K562 (cell line): ENCODE measurements around the gene ZNF260. TPM values are rescaled to one million over a fixed set of nuclear protein-coding genes. Genes with fewer than 3 reads are reported as not detected.

ENCODE experiments used
- CEBPG ChIP-seq, 3 experiments: fragments of 200-800 bp in 1 of 3; sonication (Bioruptor generic) in 1 of 3; sonication (generic) in 1 of 3; formaldehyde crosslinking in 1 of 3; IDR thresholded peaks in 2 of 3; conservative IDR thresholded peaks in 1 of 3; 2 replicates each; pipeline versions ENCODE4 v1.6.1 to v1.8.0; 2016 to 2022; ENCODE audit warnings: missing compliant biosample characterization in 2 of 3, missing genetic modification characterization in 2 of 3, mild to moderate bottlenecking in 1 of 3, missing genetic modification reagents in 1 of 3
- CXXC5 ChIP-seq: fragments of 250-450 bp; sonication (Bioruptor Pico); IDR thresholded peaks from 2 replicates; pipeline ENCODE4 v1.8.0; 2022; ENCODE audit warnings: inconsistent platforms, mild to moderate bottlenecking, moderate library complexity
- DIDO1 ChIP-seq: fragments of 450-650 bp; IDR thresholded peaks from 2 replicates; pipeline ENCODE4 v1.6.1; 2016; ENCODE audit warnings: low read depth, missing biosample characterization, missing genetic modification characterization
- ESRRA ChIP-seq: fragments of 450-650 bp; IDR thresholded peaks from 2 replicates; pipeline ENCODE4 v1.6.1; 2014; ENCODE audit warnings: low read depth, mild to moderate bottlenecking, moderate library complexity, borderline replicate concordance
- GTF2E2 ChIP-seq: fragments of 200-800 bp; sonication (Bioruptor generic); IDR thresholded peaks from 2 replicates; pipeline ENCODE4 v1.6.1; 2016; ENCODE audit warnings: missing genetic modification characterization, missing compliant biosample characterization
- GTF2F1 ChIP-seq: IDR thresholded peaks from 2 replicates; pipeline ENCODE4 v1.6.1; 2011; ENCODE audit warnings: low read depth, low read length, improper control_type of control experiment
- HCFC1 ChIP-seq: IDR thresholded peaks from 2 replicates; pipeline ENCODE4 v1.6.1; 2012; ENCODE audit warnings: low read depth, low read length, improper control_type of control experiment
- KAT2B ChIP-seq: IDR thresholded peaks from one replicate; pipeline ENCODE4 v1.6.1; 2012; ENCODE audit warnings: low read depth, mild to moderate bottlenecking, control low read depth, inconsistent platforms, low read length, moderate library complexity
- MIER1 ChIP-seq: fragments of 450-650 bp; IDR thresholded peaks from 2 replicates; pipeline ENCODE4 v1.6.1; 2016; ENCODE audit warnings: antibody characterized with exemption, mild to moderate bottlenecking, low read depth
- MTA2 ChIP-seq: fragments of 450-650 bp; IDR thresholded peaks from 2 replicates; pipeline ENCODE4 v1.6.1; 2016; ENCODE audit warnings: low read depth
- MXI1 ChIP-seq: IDR thresholded peaks from 2 replicates; pipeline ENCODE4 v1.6.1; 2011; ENCODE audit warnings: low read depth, mild to moderate bottlenecking, improper control_type of control experiment, low read length
- POLR2A ChIP-seq: fragments of 450-650 bp; conservative IDR thresholded peaks from 2 replicates; pipeline ENCODE4 v1.6.1; 2016
- SIN3A ChIP-seq, 2 experiments: fragments of 150-350 bp in 1 of 2; IDR thresholded peaks; 2 replicates each; pipeline ENCODE4 v1.6.1; 2011 to 2016; ENCODE audit warnings: borderline replicate concordance in 2 of 2, low read depth in 2 of 2, low read length in 2 of 2, mild to moderate bottlenecking in 2 of 2, moderate library complexity in 2 of 2; ENCODE audit not compliant: control insufficient read depth in 1 of 2
- SMAD1 ChIP-seq: fragments of 150-350 bp; IDR thresholded peaks from 2 replicates; pipeline ENCODE4 v1.6.1; 2014; ENCODE audit warnings: low read length, low read depth; ENCODE audit not compliant: partially characterized antibody
- SMARCB1 ChIP-seq: IDR thresholded peaks from 2 replicates; pipeline ENCODE4 v1.6.1; 2011; ENCODE audit warnings: improper control_type of control experiment, low read depth; ENCODE audit not compliant: insufficient read length
- TBP ChIP-seq: optimal IDR thresholded peaks from 2 replicates; pipeline ENCODE3; 2011; ENCODE audit warnings: low read depth, low read length, improper control_type of control experiment
- ZKSCAN1 ChIP-seq: fragments of 150-350 bp; IDR thresholded peaks from 2 replicates; pipeline ENCODE4 v1.6.1; 2016; ENCODE audit warnings: low read depth, low read length
- ZNF143 ChIP-seq: sonication (generic); formaldehyde crosslinking; IDR thresholded peaks from 2 replicates; pipeline ENCODE4 v1.9.0; 2022; ENCODE audit warnings: mild to moderate bottlenecking, missing genetic modification reagents
- ZNF263 ChIP-seq: sonication (generic); formaldehyde crosslinking; IDR thresholded peaks from 2 replicates; pipeline ENCODE4 v1.8.0; 2022; ENCODE audit warnings: mild to moderate bottlenecking, missing genetic modification reagents, borderline replicate concordance
- polyA plus RNA-seq, 8 experiments: library from polyadenylated mRNA; depleted of rRNA in 4 of 8; stranded (reverse) in 5 of 8; unstranded in 3 of 8; fragments of >200 nt; fragmentation: Nextera tagmentation in 2 of 8; fragmentation: Illumina TruSeq in 1 of 8; extraction: Ambion mirVana in 2 of 8; extraction: Trizol in 1 of 8; gene quantifications; 2 replicates each; pipeline versions ENCODE4 v1.2.1 to v1.2.3, GENCODE V29; 2011 to 2014; ENCODE audit warnings: inconsistent platforms in 1 of 8, missing spikeins in 1 of 8
- total RNA-seq, 7 experiments: library from RNA; depleted of rRNA in 6 of 7; stranded (reverse); fragments of >200 nt in 6 of 7; fragmentation: Illumina TruSeq in 2 of 7; extraction: Trizol in 2 of 7; gene quantifications; 2 replicates each; pipeline versions ENCODE4 v1.2.1 to v1.2.3, GENCODE V29; 2011 to 2021; ENCODE audit warnings: low replicate concordance in 1 of 7
- TF ChIP-seq, protein P1 (sequence below): fragments of 250-450 bp; sonication (Bioruptor Pico); IDR thresholded peaks from 2 replicates; pipeline ENCODE4 v1.8.0; 2022; ENCODE audit warnings: inconsistent platforms
- TF ChIP-seq, protein P2 (sequence below): sonication (generic); formaldehyde crosslinking; IDR thresholded peaks from 2 replicates; pipeline ENCODE4 v1.8.0; 2022; ENCODE audit warnings: missing genetic modification reagents, mild to moderate bottlenecking, moderate library complexity, borderline replicate concordance
- TF ChIP-seq, protein P3 (sequence below), 2 experiments: fragments of 450-650 bp in 1 of 2; sonication (generic) in 1 of 2; formaldehyde crosslinking in 1 of 2; IDR thresholded peaks in 1 of 2; conservative IDR thresholded peaks in 1 of 2; 2 replicates each; pipeline versions ENCODE4 v1.6.1 to v1.8.1; 2016 to 2023; ENCODE audit warnings: mild to moderate bottlenecking in 2 of 2, moderate library complexity in 2 of 2, inconsistent platforms in 1 of 2, missing genetic modification reagents in 1 of 2
- TF ChIP-seq, protein P4 (sequence below): sonication (generic); formaldehyde crosslinking; IDR thresholded peaks from 2 replicates; pipeline ENCODE4 v1.5.0; 2020; ENCODE audit warnings: missing genetic modification reagents

ZNF260 gene
- total and polyA plus RNA-seq, 9 of the 15 experiments (the other 6 are each of a cell fraction or from before 2014, with no cell fraction given): 2.6 to 16.6 (median 5.8) TPM

DNA sequence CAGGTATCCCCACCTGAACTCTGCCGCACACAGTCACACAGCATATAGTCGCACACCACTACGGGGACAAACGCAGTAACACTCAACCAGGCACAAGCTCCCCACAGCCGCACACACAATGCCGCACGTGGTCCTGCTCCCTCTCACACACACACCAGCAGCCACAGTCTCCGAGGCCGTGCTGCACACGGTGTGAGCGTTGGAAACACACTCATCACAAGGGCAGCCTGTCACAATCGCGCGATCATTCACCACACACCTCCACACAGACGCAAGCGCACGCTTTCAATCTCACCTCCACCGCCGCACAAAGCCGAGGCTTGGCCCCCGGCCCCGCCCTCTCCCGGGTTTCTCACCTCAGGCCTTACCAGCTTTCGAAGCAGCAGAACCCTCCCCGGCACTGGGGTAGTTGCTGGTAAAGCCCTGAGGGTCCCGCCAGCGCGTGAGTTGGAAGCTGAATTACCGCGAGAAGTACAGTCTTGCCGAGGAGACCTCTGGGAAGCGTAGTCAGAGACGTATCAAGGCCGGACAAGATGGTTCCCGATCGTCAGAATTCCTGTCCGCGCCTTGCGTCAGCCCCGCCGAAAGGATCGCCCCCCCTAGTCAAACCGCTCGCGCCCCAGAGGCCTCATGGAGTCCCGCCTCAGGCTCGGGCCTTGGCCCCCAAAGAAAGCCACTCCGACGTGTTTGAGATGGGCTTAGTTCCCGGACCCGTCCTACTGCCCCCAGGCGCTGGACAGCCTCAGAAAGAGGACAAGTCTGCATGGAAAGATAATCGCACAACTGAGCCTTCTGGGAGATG, 38.8 kb downstream of the ZNF260 start, which contains the start of gene ZNF566 (continued):
- TF ChIP-seq, protein P1, sequence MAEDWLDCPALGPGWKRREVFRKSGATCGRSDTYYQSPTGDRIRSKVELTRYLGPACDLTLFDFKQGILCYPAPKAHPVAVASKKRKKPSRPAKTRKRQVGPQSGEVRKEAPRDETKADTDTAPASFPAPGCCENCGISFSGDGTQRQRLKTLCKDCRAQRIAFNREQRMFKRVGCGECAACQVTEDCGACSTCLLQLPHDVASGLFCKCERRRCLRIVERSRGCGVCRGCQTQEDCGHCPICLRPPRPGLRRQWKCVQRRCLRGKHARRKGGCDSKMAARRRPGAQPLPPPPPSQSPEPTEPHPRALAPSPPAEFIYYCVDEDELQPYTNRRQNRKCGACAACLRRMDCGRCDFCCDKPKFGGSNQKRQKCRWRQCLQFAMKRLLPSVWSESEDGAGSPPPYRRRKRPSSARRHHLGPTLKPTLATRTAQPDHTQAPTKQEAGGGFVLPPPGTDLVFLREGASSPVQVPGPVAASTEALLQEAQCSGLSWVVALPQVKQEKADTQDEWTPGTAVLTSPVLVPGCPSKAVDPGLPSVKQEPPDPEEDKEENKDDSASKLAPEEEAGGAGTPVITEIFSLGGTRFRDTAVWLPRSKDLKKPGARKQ (CRISPR knock-in tag): no peak
- TF ChIP-seq MXI1 (no peak), GTF2F1 (0 out of 2 replicates have a peak, but pooled peaks have one; percentile 55), ESRRA (no peak), ZNF143 (CRISPR knock-in tag) (peak; percentile 91), HCFC1 (peak; percentile 84), DIDO1 (tag) (no peak; the same call in 1 of the 2 replicates), CXXC5 (CRISPR knock-in tag) (peak; percentile 77), MIER1 (0 out of 2 replicates have a peak, but pooled peaks have one; percentile 32), SMARCB1 (no peak), CEBPG (CRISPR knock-in tag; IDR thresholded peaks at IDR 0.05) (peak; percentile 98), CEBPG (tag; conservative IDR thresholded peaks at IDR 0.05 in 1 of 2, IDR thresholded peaks at IDR 0.05 in 1 of 2) (peak; percentile 87 to 89), POLR2A (peak; percentile 90), ZNF263 (CRISPR knock-in tag) (peak; percentile 54; the same call in 1 of the 2 replicates), TBP (peak; percentile 77), SIN3A (IDR thresholded peaks at IDR 0.05; ENCODE audit: borderline replicate concordance in 2 of 2, control insufficient read depth in 1 of 2, low read depth in 2 of 2, low read length in 2 of 2) (peak; percentile 43 to 56; a peak in 1 of 4 replicates), GTF2E2 (peak; percentile 83), KAT2B (no peak), MTA2 (0 out of 2 replicates have a peak, but pooled peaks have one; percentile 15), ZKSCAN1 (0 out of 2 replicates have a peak, but pooled peaks have one; percentile 30), SMAD1 (peak; percentile 17)
- TF ChIP-seq, protein P2, sequence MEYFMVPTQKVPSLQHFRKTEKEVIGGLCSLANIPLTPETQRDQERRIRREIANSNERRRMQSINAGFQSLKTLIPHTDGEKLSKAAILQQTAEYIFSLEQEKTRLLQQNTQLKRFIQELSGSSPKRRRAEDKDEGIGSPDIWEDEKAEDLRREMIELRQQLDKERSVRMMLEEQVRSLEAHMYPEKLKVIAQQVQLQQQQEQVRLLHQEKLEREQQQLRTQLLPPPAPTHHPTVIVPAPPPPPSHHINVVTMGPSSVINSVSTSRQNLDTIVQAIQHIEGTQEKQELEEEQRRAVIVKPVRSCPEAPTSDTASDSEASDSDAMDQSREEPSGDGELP (CRISPR knock-in tag): peak; percentile 52; the same call in 1 of the 2 replicates
- TF ChIP-seq, protein P3, sequence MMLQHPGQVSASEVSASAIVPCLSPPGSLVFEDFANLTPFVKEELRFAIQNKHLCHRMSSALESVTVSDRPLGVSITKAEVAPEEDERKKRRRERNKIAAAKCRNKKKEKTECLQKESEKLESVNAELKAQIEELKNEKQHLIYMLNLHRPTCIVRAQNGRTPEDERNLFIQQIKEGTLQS (IDR thresholded peaks at IDR 0.05): peak; percentile 84
- TF ChIP-seq, protein P3 (CRISPR knock-in tag; conservative IDR thresholded peaks at IDR 0.05): no peak
- TF ChIP-seq, protein P4, sequence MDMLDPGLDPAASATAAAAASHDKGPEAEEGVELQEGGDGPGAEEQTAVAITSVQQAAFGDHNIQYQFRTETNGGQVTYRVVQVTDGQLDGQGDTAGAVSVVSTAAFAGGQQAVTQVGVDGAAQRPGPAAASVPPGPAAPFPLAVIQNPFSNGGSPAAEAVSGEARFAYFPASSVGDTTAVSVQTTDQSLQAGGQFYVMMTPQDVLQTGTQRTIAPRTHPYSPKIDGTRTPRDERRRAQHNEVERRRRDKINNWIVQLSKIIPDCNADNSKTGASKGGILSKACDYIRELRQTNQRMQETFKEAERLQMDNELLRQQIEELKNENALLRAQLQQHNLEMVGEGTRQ: peak; percentile 27; the same call in 1 of the 2 replicates
